DOHH2 (cell line): ENCODE results near the gene GIPC3.

Source experiments
- H3F3A ChIP-seq: fragments of 200-600 bp; sonication (generic), shearing (Covaris generic); 2 replicates; pipeline ENCODE4 v1.6.0; 2016; ENCODE audit warnings: antibody characterized with exemption, mild to moderate bottlenecking; ENCODE audit not compliant: control insufficient read depth, insufficient read depth
- H3K27ac ChIP-seq: fragments of 200-600 bp; sonication (generic); 2 replicates; pipeline ENCODE4 v1.5.1; 2014; ENCODE audit warnings: low read depth, mild to moderate bottlenecking, low read length, moderate library complexity
- H3K27me3 ChIP-seq: fragments of 200-600 bp; sonication (generic); 2 replicates; pipeline ENCODE4 v1.6.1; 2014; ENCODE audit warnings: mild to moderate bottlenecking, low read length, mixed read lengths; ENCODE audit not compliant: control insufficient read depth
- H3K36me3 ChIP-seq: fragments of 200-600 bp; sonication (generic); 2 replicates; pipeline ENCODE4 v1.6.1; 2014; ENCODE audit warnings: mild to moderate bottlenecking, low read length, moderate library complexity, mixed read lengths; ENCODE audit not compliant: control insufficient read depth
- H3K4me1 ChIP-seq: fragments of 200-600 bp; sonication (generic); 2 replicates; pipeline ENCODE4 v1.6.1; 2014; ENCODE audit warnings: mild to moderate bottlenecking, low read length, mixed read lengths; ENCODE audit not compliant: control insufficient read depth
- H3K4me2 ChIP-seq: fragments of 200-600 bp; sonication (generic); 2 replicates; pipeline ENCODE4 v1.6.0; 2014; ENCODE audit warnings: mild to moderate bottlenecking, low read length, moderate library complexity
- H3K4me3 ChIP-seq: fragments of 200-600 bp; sonication (generic); 2 replicates; pipeline ENCODE4 v1.5.1; 2014; ENCODE audit warnings: mild to moderate bottlenecking, low read length, mixed read lengths
- H3K79me2 ChIP-seq: fragments of 200-600 bp; sonication (generic); 2 replicates; pipeline ENCODE4 v1.6.1; 2014; ENCODE audit warnings: mild to moderate bottlenecking, low read length, mixed read lengths; ENCODE audit not compliant: control insufficient read depth
- H3K9me2 ChIP-seq: fragments of 200-600 bp; sonication (generic); replicated peaks from 2 replicates; pipeline ENCODE4 v1.6.1; 2014; ENCODE audit warnings: mild to moderate bottlenecking, low read length, mixed read lengths; ENCODE audit not compliant: control insufficient read depth
- H3K9me3 ChIP-seq: fragments of 200-600 bp; sonication (generic); 2 replicates; pipeline ENCODE4 v1.6.1; 2014; ENCODE audit warnings: antibody characterized with exemption, low read length, mixed read lengths; ENCODE audit not compliant: control insufficient read depth, insufficient read depth
- H4K20me1 ChIP-seq: fragments of 200-600 bp; sonication (generic); 2 replicates; pipeline ENCODE4 v1.6.0; 2014; ENCODE audit warnings: low read depth, mild to moderate bottlenecking, antibody characterized with exemption, low read length, moderate library complexity; ENCODE audit not compliant: control insufficient read depth, insufficient read depth
- CTCF ChIP-seq: fragments of 200-600 bp; sonication (generic); IDR thresholded peaks from one replicate; pipeline ENCODE4 v1.5.1; 2014; ENCODE audit warnings: antibody characterized with exemption, mild to moderate bottlenecking, low read depth, low read length; ENCODE audit not compliant: poor library complexity, severe bottlenecking
- EZH2phosphoT487 ChIP-seq: fragments of 200-600 bp; sonication (generic); IDR thresholded peaks from 2 replicates; pipeline ENCODE4 v1.6.1; 2017; ENCODE audit warnings: borderline replicate concordance, mild to moderate bottlenecking, antibody characterized with exemption, low read length, moderate library complexity, mixed read lengths

The GIPC3 gene

GRCh38 chr19:3608750-3609322 is 23.6 kb downstream of the GIPC3 start:
- no peak overlapping the region for H3K4me2 ChIP-seq
- H3K9me3 ChIP-seq = no peaks in the 10 kb centered on the region
- H3K4me3 ChIP-seq = no peak overlapping the region
- H3F3A ChIP-seq = no peaks in the 10 kb centered on the region
- H3K79me2 ChIP-seq = no peaks in the 10 kb centered on the region
- H4K20me1 ChIP-seq = no peaks in the 10 kb centered on the region
- no peaks in the 10 kb centered on the region for H3K9me2 ChIP-seq
- peaks cover 24% of the 10 kb centered on the region for H3K27me3 ChIP-seq
- no peak overlapping the region for H3K27ac ChIP-seq
- TF ChIP-seq CTCF (no peak), EZH2phosphoT487 (no peak)
- peaks cover 17% of the 10 kb centered on the region for H3K36me3 ChIP-seq
- peaks cover 43% of the 10 kb centered on the region for H3K4me1 ChIP-seq

- Histone ChIP-seq H3K27me3 (peaks cover 23% of the 10 kb centered on the region), H3K36me3 (peaks cover 17% of the 10 kb centered on the region), H3F3A (no peaks in the 10 kb centered on the region), H3K4me3 (no peak overlapping the region), H3K9me3 (no peaks in the 10 kb centered on the region), H3K27ac (no peak overlapping the region), H3K79me2 (no peaks in the 10 kb centered on the region), H4K20me1 (no peaks in the 10 kb centered on the region), H3K9me2 (no peaks in the 10 kb centered on the region), H3K4me2 (no peak overlapping the region), H3K4me1 (peaks cover 36% of the 10 kb centered on the region)
- TF ChIP-seq CTCF (no peak), EZH2phosphoT487 (no peak)
Observed at GRCh38 chr19:3609779-3610719, 24.8 kb downstream of the GIPC3 start.

- Histone ChIP-seq H3F3A (no peaks in the 10 kb centered on the region), H3K36me3 (peaks cover 17% of the 10 kb centered on the region), H3K4me3 (no peak overlapping the region), H3K9me2 (no peaks in the 10 kb centered on the region), H4K20me1 (no peaks in the 10 kb centered on the region), H3K27ac (no peak overlapping the region), H3K27me3 (peaks cover 13% of the 10 kb centered on the region), H3K79me2 (no peaks in the 10 kb centered on the region), H3K4me2 (no peak overlapping the region), H3K9me3 (no peaks in the 10 kb centered on the region), H3K4me1 (peaks cover 26% of the 10 kb centered on the region)
- TF ChIP-seq CTCF = no peak
Observed at GRCh38 chr19:3610745-3611717, 25.8 kb downstream of the GIPC3 start.
